Mesodermal cell (in vitro differentiated cells): ENCODE data around the gene HTRA3. TPM values are rescaled to one million over a fixed set of nuclear protein-coding genes. Genes with fewer than 3 reads are reported as not detected.
A peak's percentile ranks its signal among the peaks of the same experiment; 100 is the strongest.

ENCODE experiments used
- H3K27ac ChIP-seq: 2 replicates; pipeline ENCODE4 v1.7.0; 2013; ENCODE audit warnings: mild to moderate bottlenecking, low read depth, low read length, moderate library complexity; ENCODE audit not compliant: severe bottlenecking
- H3K36me3 ChIP-seq: 2 replicates; pipeline ENCODE4 v1.7.1; 2013; ENCODE audit warnings: mild to moderate bottlenecking, low read length, moderate library complexity; ENCODE audit not compliant: control insufficient read depth, insufficient read depth
- H3K4me1 ChIP-seq: one replicate; pipeline ENCODE4 v1.7.1; 2013; ENCODE audit warnings: mild to moderate bottlenecking, low read length; ENCODE audit not compliant: insufficient read depth, control insufficient read depth, poor library complexity, severe bottlenecking
- H3K4me3 ChIP-seq: 2 replicates; pipeline ENCODE4 v1.7.0; 2013; ENCODE audit warnings: low read length, control low read depth, mild to moderate bottlenecking; ENCODE audit not compliant: insufficient read depth, poor library complexity, severe bottlenecking; ENCODE audit errors: extremely low read depth
- H3K9me3 ChIP-seq: 2 replicates; pipeline ENCODE4 v1.7.1; 2013; ENCODE audit warnings: mild to moderate bottlenecking, low read length, moderate library complexity; ENCODE audit not compliant: control insufficient read depth
- WGBS, 2 experiments: methylation state at CpG; one replicate each; pipeline ENCODE4 v1.1.5; 2013; ENCODE audit warnings: missing lambda C conversion rate in 2 of 2; ENCODE audit not compliant: insufficient coverage in 2 of 2; 5-methylcytosine and 5-hydroxymethylcytosine counted together
- polyA plus RNA-seq, 2 experiments: library from polyadenylated mRNA; stranded (reverse); fragments of 50-300 nt; gene quantifications; one replicate each; pipeline ENCODE4 v1.2.3, GENCODE V29; 2013

HTRA3 gene
- 41.2 TPM for polyA plus RNA-seq (2013, experiment 1 of 2)
- 31.8 TPM for polyA plus RNA-seq (2013, experiment 2 of 2)

DNA sequence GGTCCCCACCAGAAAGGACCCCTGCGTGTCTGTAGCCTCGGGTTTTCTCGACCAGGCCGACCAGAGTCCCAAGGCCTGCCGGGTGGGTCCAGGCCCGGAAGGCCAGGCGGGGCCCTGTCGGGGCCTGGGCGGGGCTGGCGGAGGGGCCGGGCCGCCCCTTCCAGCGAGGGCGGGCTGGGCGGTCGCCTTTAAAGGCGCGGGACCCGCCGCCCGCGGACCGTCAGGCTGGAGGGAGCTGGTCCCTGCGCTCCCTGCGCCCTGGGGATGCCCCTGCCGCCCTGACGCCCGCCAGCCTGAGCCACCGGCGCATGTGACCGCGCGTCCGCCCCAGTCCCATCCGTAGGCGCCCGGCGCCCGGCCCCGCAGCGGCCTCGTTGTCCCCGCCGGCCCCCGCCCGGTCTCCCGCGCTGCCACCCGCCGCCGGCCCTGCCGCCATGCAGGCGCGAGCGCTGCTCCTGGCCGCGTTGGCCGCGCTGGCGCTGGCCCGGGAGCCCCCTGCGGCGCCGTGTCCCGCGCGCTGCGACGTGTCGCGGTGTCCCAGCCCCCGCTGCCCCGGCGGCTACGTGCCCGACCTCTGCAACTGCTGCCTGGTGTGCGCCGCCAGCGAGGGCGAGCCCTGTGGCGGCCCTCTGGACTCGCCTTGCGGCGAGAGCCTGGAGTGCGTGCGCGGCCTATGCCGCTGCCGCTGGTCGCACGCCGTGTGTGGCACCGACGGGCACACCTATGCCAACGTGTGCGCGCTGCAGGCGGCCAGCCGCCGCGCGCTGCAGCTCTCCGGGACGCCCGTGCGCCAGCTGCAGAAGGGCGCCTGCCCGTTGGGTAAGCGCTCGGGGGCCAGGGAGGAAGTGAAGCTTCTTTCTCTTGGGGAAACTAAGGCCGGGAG is at the start of gene HTRA3:
HTRA3 (plus strand) TSS at position 220 of the 883 bp plus-strand sequence; CDS start at position 435, 215 bp downstream.
- no peaks in the 10 kb centered on the region for H3K9me3 ChIP-seq
- H3K4me3 ChIP-seq, result peak within 1 kb of the TSS; percentile 33
- H3K4me1 ChIP-seq, result peaks cover 40% of the 10 kb centered on the region
- no peak within 1 kb of the TSS for H3K27ac ChIP-seq
- WGBS, 2 experiments, result 4 to 5% methylated on average over 96 to 98 of the region's 111 CpGs
- no peaks in the 10 kb centered on the region for H3K36me3 ChIP-seq

DNA sequence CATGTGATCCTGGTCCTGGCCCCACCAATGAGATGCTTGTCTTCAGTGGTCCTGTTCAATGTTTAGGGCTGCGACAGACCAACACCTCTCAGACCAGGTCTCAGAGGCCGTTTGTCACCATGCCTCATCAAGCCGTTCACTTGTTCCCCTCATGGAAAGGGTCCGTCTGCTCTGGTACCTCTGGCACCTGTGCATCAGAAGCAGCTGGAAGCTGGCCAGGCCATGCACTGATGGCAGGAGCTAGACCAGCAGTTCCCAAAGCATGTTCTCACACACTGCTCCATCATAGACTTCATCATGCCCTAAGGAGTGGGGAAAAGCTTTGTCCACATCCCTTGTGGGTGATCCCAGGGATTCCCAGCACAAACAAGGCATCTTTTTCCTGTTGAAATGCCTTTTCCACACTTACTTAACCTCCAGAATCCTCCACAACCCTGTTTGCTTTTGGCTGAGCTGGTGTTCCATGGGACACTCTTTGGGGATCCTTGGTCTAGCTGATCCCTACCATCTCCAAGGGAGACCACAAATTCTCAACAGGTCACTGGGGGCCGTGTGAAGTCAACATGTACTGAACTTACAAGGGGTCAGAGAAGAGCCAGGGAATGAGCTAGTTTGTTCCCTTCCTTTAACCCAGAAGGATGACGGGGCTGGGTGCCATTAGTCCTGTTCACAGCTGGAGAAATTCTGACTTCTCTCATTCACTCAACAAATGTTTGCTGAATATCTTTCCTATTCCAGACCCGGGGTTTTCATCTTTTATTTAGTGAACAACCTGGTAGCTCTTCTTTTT is 48.7 kb upstream of the HTRA3 start:
- Histone ChIP-seq H3K9me3 (no peaks in the 10 kb centered on the region), H3K36me3 (peaks cover 4% of the 10 kb centered on the region), H3K4me1 (peaks cover 10% of the 10 kb centered on the region), H3K4me3 (no peak overlapping the region), H3K27ac (no peak overlapping the region)
- 86 to 94% methylated on average over 5 to 6 of the region's 7 CpGs for WGBS, 2 experiments

DNA sequence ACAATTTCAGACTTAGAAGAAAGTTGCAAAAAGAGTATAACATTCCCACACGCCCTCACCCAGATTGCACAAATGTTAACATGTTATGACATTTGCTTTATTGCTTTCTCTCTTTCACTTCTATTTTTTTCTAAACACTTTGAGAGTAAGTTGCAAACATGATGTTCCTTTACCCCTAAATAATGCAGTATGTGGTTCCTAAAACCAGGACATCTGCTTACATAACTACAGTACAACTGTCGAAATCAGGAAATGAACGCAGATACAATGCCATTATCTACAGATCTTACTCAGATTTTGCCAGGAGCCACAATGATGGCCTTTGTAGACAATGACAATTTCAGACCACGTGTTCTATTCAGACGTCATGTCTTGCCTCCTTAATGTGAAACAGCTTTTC is 48.1 kb upstream of the HTRA3 start:
- WGBS, 2 experiments, result 85 to 93% methylated on average over 2 to 3 of the region's 5 CpGs
- H3K27ac ChIP-seq, result no peak overlapping the region
- H3K36me3 ChIP-seq, result peaks cover 4% of the 10 kb centered on the region
- no peak overlapping the region for H3K4me3 ChIP-seq
- no peaks in the 10 kb centered on the region for H3K9me3 ChIP-seq
- peaks cover 16% of the 10 kb centered on the region for H3K4me1 ChIP-seq

DNA sequence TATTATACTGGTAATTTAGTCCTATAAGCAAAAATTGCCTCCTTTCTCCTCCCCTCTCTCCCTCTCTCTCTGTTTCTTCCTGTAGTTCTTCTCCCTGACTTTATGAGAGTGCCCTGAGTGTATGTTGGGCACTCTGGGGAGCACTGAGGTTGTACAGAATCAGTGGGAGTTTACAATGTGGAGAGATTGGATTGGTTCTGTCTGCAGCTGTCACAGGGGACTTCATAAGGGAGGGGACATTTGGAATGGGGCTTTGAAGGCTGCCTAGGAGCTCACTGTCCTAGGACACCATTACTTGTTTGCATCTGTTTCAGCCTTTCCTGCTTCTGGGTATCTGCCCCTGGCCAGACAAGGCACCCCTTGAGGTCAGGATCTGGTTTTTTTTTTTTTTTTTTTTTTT is 47.6 kb upstream of the HTRA3 start:
- Histone ChIP-seq H3K27ac (no peak overlapping the region), H3K4me1 (peaks cover 21% of the 10 kb centered on the region), H3K36me3 (peaks cover 4% of the 10 kb centered on the region), H3K9me3 (no peaks in the 10 kb centered on the region), H3K4me3 (no peak overlapping the region)

GRCh38 chr4:8222609-8223388 is 46.8 kb upstream of the HTRA3 start:
- H3K4me3 ChIP-seq, result no peak overlapping the region
- 93 to 96% methylated on average over 12 to 13 of the region's 15 CpGs for WGBS, 2 experiments
- H3K4me1 ChIP-seq, result peaks cover 21% of the 10 kb centered on the region
- H3K27ac ChIP-seq, result no peak overlapping the region
- H3K36me3 ChIP-seq, result peaks cover 4% of the 10 kb centered on the region
- H3K9me3 ChIP-seq, result no peaks in the 10 kb centered on the region

- H3K27ac ChIP-seq, result no peak overlapping the region
- H3K9me3 ChIP-seq, result no peaks in the 10 kb centered on the region
- 93 to 94% methylated on average over 11 to 12 of the region's 12 CpGs for WGBS, 2 experiments
- peaks cover 4% of the 10 kb centered on the region for H3K36me3 ChIP-seq
- peaks cover 27% of the 10 kb centered on the region for H3K4me1 ChIP-seq
- H3K4me3 ChIP-seq, result no peak overlapping the region
Measured at GRCh38 chr4:8224267-8224974, 45.1 kb upstream of the HTRA3 start.

DNA sequence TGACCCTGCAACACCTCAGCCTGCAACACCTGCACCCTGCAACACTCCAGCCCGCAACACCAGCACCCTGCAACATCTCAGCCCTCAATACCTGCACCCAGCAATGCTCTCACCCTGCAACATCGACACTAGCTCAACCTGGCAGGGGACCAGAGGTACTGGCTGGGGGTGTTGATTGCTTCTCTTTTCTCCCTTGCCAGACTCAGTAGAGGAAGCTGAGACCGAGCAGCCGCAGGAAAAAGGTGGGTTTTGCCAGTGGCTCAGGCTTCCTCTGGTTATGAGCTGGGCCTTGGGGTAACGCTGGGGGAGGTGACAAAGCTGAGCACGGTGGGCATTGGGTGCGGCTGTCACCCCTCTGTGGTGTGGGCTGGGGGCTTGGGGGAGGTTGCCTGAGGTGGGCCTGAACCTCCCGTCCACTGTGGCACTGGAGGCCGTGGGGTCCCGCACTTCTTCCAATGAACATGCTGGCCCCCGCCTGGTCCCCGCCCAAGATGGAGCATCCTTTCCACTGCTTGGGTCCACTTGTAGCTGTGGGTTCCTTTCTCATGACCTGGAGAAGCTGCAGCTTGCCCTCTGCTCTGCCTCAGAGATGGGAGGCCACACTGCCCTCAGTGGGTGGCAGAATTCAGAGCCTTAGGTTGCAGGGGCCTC is 44.5 kb upstream of the HTRA3 start:
- 91 to 94% methylated on average over 7 to 9 of the region's 12 CpGs for WGBS, 2 experiments
- H3K27ac ChIP-seq, result peak overlapping the region; percentile 62
- no peaks in the 10 kb centered on the region for H3K9me3 ChIP-seq
- H3K4me1 ChIP-seq, result peaks cover 27% of the 10 kb centered on the region
- no peak overlapping the region for H3K4me3 ChIP-seq
- peaks cover 4% of the 10 kb centered on the region for H3K36me3 ChIP-seq

GRCh38 chr4:8225706-8226443 is 43.7 kb upstream of the HTRA3 start:
- peaks cover 4% of the 10 kb centered on the region for H3K36me3 ChIP-seq
- peaks cover 27% of the 10 kb centered on the region for H3K4me1 ChIP-seq
- 8 to 25% methylated on average over 6 to 7 of the region's 10 CpGs for WGBS, 2 experiments
- no peaks in the 10 kb centered on the region for H3K9me3 ChIP-seq
- H3K4me3 ChIP-seq, result no peak overlapping the region
- H3K27ac ChIP-seq, result peak overlapping the region; percentile 62

GRCh38 chr4:8227201-8227770 is 42.3 kb upstream of the HTRA3 start:
- H3K36me3 ChIP-seq, result peaks cover 4% of the 10 kb centered on the region
- H3K4me1 ChIP-seq, result peaks cover 27% of the 10 kb centered on the region
- H3K27ac ChIP-seq, result no peak overlapping the region
- 93 to 97% methylated on average over 26 to 31 of the region's 31 CpGs for WGBS, 2 experiments
- H3K4me3 ChIP-seq, result no peak overlapping the region
- H3K9me3 ChIP-seq, result no peaks in the 10 kb centered on the region
